ENCODE results near the gene OAS2. TPM values are rescaled to one million over a fixed set of nuclear protein-coding genes. Genes with fewer than 3 reads are reported as not detected.

Gene OAS2
- total RNA-seq, 1 donor from 2014 or later, result 4.8 TPM

DNA sequence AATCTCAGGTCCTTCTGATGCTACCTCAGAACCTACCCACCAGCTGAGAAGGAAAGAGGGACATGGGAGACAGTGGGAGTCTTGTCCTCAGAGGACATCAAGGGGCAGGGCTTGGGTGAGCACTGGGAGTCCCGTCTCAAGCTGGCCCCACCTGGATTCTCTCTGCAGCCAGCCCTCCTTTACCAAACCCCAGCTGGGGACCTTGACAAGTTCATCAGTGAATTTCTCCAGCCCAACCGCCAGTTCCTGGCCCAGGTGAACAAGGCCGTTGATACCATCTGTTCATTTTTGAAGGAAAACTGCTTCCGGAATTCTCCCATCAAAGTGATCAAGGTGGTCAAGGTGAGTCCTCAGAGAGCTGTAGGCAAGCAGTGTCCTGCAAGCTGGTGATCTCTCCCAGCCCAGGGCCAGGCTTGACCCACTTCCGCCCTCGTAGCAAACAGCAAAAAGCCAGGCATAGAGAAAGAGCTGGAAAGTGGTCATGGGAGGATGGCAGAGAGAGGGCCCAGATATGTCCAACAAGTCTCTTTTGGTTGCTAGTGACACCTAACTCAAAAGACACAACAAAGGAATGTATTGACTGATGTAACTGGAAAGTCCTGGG, 14.2 kb upstream of the OAS2 start:
- peaks cover 6% of the 10 kb centered on the region for H3K27me3 ChIP-seq (ENCODE audit: low read depth)
- no peak overlapping the region for H3K27ac ChIP-seq (replicated peaks)
- TF ChIP-seq, protein P1, sequence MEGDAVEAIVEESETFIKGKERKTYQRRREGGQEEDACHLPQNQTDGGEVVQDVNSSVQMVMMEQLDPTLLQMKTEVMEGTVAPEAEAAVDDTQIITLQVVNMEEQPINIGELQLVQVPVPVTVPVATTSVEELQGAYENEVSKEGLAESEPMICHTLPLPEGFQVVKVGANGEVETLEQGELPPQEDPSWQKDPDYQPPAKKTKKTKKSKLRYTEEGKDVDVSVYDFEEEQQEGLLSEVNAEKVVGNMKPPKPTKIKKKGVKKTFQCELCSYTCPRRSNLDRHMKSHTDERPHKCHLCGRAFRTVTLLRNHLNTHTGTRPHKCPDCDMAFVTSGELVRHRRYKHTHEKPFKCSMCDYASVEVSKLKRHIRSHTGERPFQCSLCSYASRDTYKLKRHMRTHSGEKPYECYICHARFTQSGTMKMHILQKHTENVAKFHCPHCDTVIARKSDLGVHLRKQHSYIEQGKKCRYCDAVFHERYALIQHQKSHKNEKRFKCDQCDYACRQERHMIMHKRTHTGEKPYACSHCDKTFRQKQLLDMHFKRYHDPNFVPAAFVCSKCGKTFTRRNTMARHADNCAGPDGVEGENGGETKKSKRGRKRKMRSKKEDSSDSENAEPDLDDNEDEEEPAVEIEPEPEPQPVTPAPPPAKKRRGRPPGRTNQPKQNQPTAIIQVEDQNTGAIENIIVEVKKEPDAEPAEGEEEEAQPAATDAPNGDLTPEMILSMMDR (IDR thresholded peaks at IDR 0.05; ENCODE audit: borderline replicate concordance), result no peak
- DNase-seq, result no peak
- H3K36me3 ChIP-seq, result peaks cover 75% of the 10 kb centered on the region
- H3K4me3 ChIP-seq, result no peak overlapping the region
- no peaks in the 10 kb centered on the region for H3K4me1 ChIP-seq
- peaks cover under 1% of the 10 kb centered on the region for H3K9me3 ChIP-seq (replicated peaks)
- intact Hi-C loops (cut with micrococcal nuclease), result no loop called here

DNA sequence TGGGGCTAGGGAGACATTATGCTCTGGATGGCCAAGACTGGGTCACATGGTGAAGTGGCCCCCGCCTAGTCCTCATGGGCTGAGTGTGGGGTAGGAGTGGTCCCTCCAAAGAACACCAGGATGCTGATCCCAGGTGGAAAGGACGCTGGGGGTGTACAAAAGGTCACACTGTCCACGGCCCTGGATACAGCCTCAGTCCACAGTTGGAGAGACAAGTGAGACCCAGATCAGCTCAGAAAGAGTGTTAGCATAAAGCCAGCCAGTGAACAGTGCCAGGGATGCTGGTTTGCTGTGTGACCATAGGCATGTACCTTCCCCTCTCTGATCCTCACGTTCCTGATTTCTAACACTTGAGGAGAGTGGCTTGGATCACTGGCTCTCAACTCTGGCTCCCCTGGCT, 13.4 kb upstream of the OAS2 start:
- Histone ChIP-seq H3K27me3 (ENCODE audit: low read depth) (peaks cover 6% of the 10 kb centered on the region), H3K4me3 (no peak overlapping the region), H3K4me1 (no peaks in the 10 kb centered on the region), H3K27ac (replicated peaks) (no peak overlapping the region), H3K36me3 (peaks cover 70% of the 10 kb centered on the region), H3K9me3 (replicated peaks) (no peaks in the 10 kb centered on the region)
- no peak for DNase-seq
- intact Hi-C loops (cut with micrococcal nuclease), result no loop called here
- TF ChIP-seq, protein P1 (IDR thresholded peaks at IDR 0.05; ENCODE audit: borderline replicate concordance), result no peak

DNA sequence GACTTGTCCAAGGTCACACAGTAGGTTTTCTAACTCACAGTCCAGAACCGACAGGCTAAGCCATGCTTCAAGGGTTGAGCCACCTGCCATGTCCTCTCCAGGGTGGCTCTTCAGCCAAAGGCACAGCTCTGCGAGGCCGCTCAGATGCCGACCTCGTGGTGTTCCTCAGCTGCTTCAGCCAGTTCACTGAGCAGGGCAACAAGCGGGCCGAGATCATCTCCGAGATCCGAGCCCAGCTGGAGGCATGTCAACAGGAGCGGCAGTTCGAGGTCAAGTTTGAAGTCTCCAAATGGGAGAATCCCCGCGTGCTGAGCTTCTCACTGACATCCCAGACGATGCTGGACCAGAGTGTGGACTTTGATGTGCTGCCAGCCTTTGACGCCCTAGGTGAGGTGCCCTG, 12.7 kb upstream of the OAS2 start:
- no peak overlapping the region for H3K27ac ChIP-seq (replicated peaks)
- peaks cover under 1% of the 10 kb centered on the region for H3K4me1 ChIP-seq
- no peaks in the 10 kb centered on the region for H3K9me3 ChIP-seq (replicated peaks)
- H3K4me3 ChIP-seq, result no peak overlapping the region
- H3K36me3 ChIP-seq, result peaks cover 68% of the 10 kb centered on the region
- H3K27me3 ChIP-seq (ENCODE audit: low read depth), result peaks cover 6% of the 10 kb centered on the region
- TF ChIP-seq, protein P1 (IDR thresholded peaks at IDR 0.05; ENCODE audit: borderline replicate concordance), result no peak
- intact Hi-C loops (cut with micrococcal nuclease), result no loop called here
- DNase-seq, result no peak

GRCh38 chr12:112967306-112967705, 11.0 kb upstream of the OAS2 start:
- Histone ChIP-seq H3K27ac (replicated peaks) (no peak overlapping the region), H3K36me3 (peaks cover 52% of the 10 kb centered on the region), H3K9me3 (replicated peaks) (no peaks in the 10 kb centered on the region), H3K27me3 (ENCODE audit: low read depth) (peaks cover 6% of the 10 kb centered on the region), H3K4me3 (no peak overlapping the region), H3K4me1 (peaks cover 13% of the 10 kb centered on the region)
- DNase-seq, result no peak
- TF ChIP-seq, protein P1 (IDR thresholded peaks at IDR 0.05; ENCODE audit: borderline replicate concordance), result no peak
- intact Hi-C loops (cut with micrococcal nuclease), result no loop called here

GRCh38 chr12:112967858-112968257, 10.5 kb upstream of the OAS2 start:
- Histone ChIP-seq H3K4me1 (peaks cover 13% of the 10 kb centered on the region), H3K36me3 (peaks cover 46% of the 10 kb centered on the region), H3K4me3 (no peak overlapping the region), H3K27me3 (ENCODE audit: low read depth) (peaks cover 5% of the 10 kb centered on the region), H3K27ac (replicated peaks) (no peak overlapping the region), H3K9me3 (replicated peaks) (no peaks in the 10 kb centered on the region)
- intact Hi-C loops (cut with micrococcal nuclease), result no loop called here
- TF ChIP-seq, protein P1 (IDR thresholded peaks at IDR 0.05; ENCODE audit: borderline replicate concordance), result no peak
- DNase-seq, result no peak

Data from left ventricle myocardium inferior (tissue), 1 donor.